Motor neuron (in vitro differentiated cells): ENCODE measurements around the gene CNDP1. TPM values are rescaled to one million over a fixed set of nuclear protein-coding genes. Genes with fewer than 3 reads are reported as not detected.

ENCODE experiments used
- ATAC-seq, 8 experiments: fragments of 200-7000 bp; cut with Tn5 transposase; replicated peaks in 6 of 8; 2 replicates each; pipeline ENCODE4 v1.8.0; 2021; ENCODE audit warnings: mild to moderate bottlenecking in 8 of 8, moderate library complexity in 8 of 8
- H3K27ac ChIP-seq, 2 donors: fragments of 250-450 bp; sonication (Bioruptor Pico); 2 replicates each; pipeline ENCODE4 v1.9.0; 2021; ENCODE audit warnings: antibody characterized with exemption in 2 of 2, mild to moderate bottlenecking in 2 of 2, moderate library complexity in 1 of 2
- H3K4me1 ChIP-seq, 2 donors: fragments of 250-450 bp; sonication (Bioruptor Pico); replicated peaks in 1 of 2; 2 replicates each; pipeline ENCODE4 v1.6.1; 2021; ENCODE audit warnings: antibody characterized with exemption in 2 of 2, mild to moderate bottlenecking in 2 of 2, moderate library complexity in 1 of 2
- H3K4me3 ChIP-seq, 5 donors: fragments of 250-450 bp; sonication (Bioruptor Pico); 2 replicates each; pipeline ENCODE4 v1.9.0; 2021; ENCODE audit warnings: antibody characterized with exemption in 5 of 5, mild to moderate bottlenecking in 5 of 5, moderate library complexity in 4 of 5
- WGBS, 10 experiments: fragments of 450-650 bp; shearing (Covaris generic); methylation state at CpG; one replicate each; pipeline ENCODE4 v1.0.0; 2022; 5-methylcytosine and 5-hydroxymethylcytosine counted together
- in situ Hi-C, 9 experiments: fragments of 400-800 bp; cut with MboI; loops; one replicate each; pipeline ENCODE4 v1.15.0; 2021; ENCODE audit warnings: low sequenced_read_pairs in 9 of 9, low pct_unique_long_range_greater_than_20kb in 2 of 9; ENCODE audit not compliant: unreplicated experiment in 9 of 9
- total RNA-seq, 8 experiments: library from RNA; unstranded; fragments of 300-600 nt; gene quantifications; 2 replicates each; pipeline versions ENCODE4 v1.2.3 to v1.2.4, GENCODE V29; 2022

Gene CNDP1
- total RNA-seq, 8 experiments from 2014 or later = 0.08 to 0.57 (median 0.20) TPM; not detected in 1

GRCh38 chr18:74529378-74529777 lies 4.9 kb upstream of the CNDP1 start:
- 0 to 100% (median 66%) methylated on average over 1 to 5 of the region's 6 CpGs; no CpG with 5 or more reads in 4 of the 10 experiments for WGBS, 10 experiments
- no peak overlapping the region for H3K4me3 ChIP-seq
- no peak overlapping the region for H3K27ac ChIP-seq
- peaks cover 0 to 1% of the 10 kb centered on the region in 2 donors for H3K4me1 ChIP-seq
- ATAC-seq = no peak
- in situ Hi-C loops = no loop called here

DNA sequence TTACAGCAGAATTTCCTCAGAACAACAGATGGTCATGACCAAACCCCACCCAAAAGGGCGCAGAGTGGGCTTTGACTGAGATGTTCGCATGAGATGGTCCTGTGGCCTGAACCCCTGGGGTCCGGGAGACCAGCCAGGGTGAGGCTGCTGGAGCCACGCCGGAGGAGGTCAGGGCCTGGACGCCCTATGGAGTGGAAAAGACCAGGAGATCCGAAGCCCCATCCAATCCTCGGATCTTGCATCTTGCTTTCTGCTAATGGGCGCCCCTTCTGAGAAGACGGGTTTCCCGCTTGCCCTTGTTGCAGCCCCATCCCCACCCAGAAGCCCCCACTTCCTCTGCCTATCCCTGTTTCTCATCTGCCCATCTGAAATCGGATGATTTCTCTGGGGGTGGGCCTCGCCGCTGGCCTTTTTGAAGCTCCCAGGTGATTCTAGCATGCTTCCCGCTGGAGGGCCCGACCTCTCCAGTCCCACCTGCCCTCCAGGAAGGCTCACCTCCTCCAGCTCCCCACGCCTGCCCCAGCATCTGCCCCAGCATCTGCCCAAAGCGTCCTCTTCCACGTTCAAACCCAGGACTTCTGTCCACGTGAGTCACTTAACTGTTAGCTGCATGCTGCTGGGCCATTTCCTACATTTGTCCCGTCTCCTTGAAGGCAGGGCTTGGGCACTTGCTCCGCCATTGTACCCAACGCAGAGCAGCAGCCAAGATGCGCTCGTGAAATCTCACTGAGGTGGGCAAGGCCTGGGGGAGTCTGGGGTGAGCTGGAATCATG lies 4.3 kb upstream of the CNDP1 start:
- in situ Hi-C loops = no loop called here
- ATAC-seq = no peak
- Histone ChIP-seq H3K4me1 (no peaks in the 10 kb centered on the region), H3K27ac (no peak overlapping the region), H3K4me3 (no peak overlapping the region)
- whole genome bisulfite sequencing, 10 experiments = 30 to 94% (median 81%) methylated on average over 3 to 11 of the region's 25 CpGs; no CpG with 5 or more reads in 4 of the 10 experiments

GRCh38 chr18:74530584-74530862 lies 3.8 kb upstream of the CNDP1 start:
- in situ Hi-C loops = no loop called here
- 40 to 100% (median 71%) methylated on average over 1 to 4 of the region's 6 CpGs; no CpG with 5 or more reads in 5 of the 10 experiments for WGBS, 10 experiments
- ATAC-seq = no peak

GRCh38 chr18:74531043-74531442 lies 3.3 kb upstream of the CNDP1 start:
- Histone ChIP-seq H3K4me3 (no peak overlapping the region), H3K4me1 (no peaks in the 10 kb centered on the region), H3K27ac (no peak overlapping the region)
- in situ Hi-C loops = no loop called here
- 0 to 98% (median 82%) methylated on average over 1 to 6 of the region's 7 CpGs; no CpG with 5 or more reads in 2 of the 10 experiments for WGBS, 10 experiments
- no peak for ATAC-seq

More at GRCh38 chr18:74530584-74530862, 3.8 kb upstream of the CNDP1 start:
- Histone ChIP-seq H3K4me1 (no peaks in the 10 kb centered on the region), H3K27ac (no peak overlapping the region), H3K4me3 (no peak overlapping the region)

- ATAC-seq = no peak
- no peaks in the 10 kb centered on the region for H3K4me1 ChIP-seq
- no peak overlapping the region for H3K27ac ChIP-seq
- in situ Hi-C loops = no loop called here
- no peak overlapping the region for H3K4me3 ChIP-seq
- 0 to 100% (median 39%) methylated on average over 1 to 3 of the region's 9 CpGs; no CpG with 5 or more reads in 5 of the 10 experiments for WGBS, 10 experiments
Measured at GRCh38 chr18:74532511-74533025, 1.7 kb upstream of the CNDP1 start.

GRCh38 chr18:74533666-74534065 lies 634 bp upstream of the CNDP1 start:
- Histone ChIP-seq H3K4me3 (no peak overlapping the region), H3K4me1 (no peaks in the 10 kb centered on the region), H3K27ac (no peak overlapping the region)
- in situ Hi-C loops = no loop called here
- ATAC-seq = no peak
- 87 to 100% (median 97%) methylated on average over 2 to 11 of the region's 12 CpGs; no CpG with 5 or more reads in 2 of the 10 experiments for WGBS, 10 experiments

DNA sequence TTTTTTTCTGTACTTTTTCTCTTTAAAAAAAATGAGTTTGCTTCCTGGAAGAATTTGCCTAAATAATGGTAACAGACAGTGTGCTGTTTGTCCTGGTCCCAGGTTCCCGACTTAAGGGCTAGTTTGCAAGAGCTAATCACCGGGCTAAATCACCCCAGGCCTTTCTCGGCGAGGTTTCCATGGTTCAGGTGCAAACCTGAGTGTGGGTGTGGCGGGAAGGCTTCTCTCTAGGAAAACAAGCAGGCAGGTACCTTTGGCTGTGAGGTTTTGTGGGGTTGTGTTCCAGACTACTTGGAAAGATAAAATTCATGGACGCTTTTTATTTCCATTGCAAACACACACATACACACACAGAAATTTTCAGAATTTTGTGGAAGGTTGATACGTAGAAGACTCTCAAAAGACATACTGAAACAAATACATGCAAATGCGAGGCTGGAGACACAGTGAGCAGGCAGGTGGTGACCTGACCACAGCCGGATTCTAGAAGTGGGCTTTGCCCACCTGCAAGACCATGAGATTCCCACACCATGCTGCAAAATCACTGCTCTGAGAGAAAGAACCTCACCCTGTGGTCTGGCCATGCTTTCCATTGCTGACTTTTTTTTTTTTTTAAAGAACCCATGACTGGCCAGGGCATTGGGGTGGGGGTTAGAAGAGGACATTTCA lies 815 bp downstream of the CNDP1 start:
- no peaks in the 10 kb centered on the region for H3K4me1 ChIP-seq
- H3K4me3 ChIP-seq = no peak overlapping the region
- in situ Hi-C loops = no loop called here
- 40 to 97% (median 83%) methylated on average over 2 to 8 of the region's 9 CpGs for WGBS, 10 experiments
- H3K27ac ChIP-seq = no peak overlapping the region
- no peak for ATAC-seq

DNA sequence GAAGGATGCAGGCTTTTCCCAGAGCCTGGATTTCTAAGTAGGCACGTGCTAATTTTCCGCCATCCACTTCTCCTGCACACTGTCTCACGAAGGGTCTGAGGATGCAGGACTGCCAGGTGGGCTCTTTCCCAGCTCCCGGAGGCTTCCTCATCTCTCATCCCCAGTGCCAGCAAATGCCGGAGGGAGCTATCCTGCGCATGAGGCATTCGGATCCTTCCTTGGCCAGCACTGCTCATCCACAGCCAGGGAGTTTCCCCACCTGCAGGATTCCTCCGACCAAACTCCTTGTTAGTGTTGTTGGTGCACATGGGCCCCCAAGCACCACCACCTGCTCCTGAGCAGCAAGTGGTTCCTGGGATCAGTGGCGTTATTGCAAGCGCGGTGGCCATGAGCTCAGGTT lies 5.0 kb downstream of the CNDP1 start:
- no peak overlapping the region for H3K27ac ChIP-seq
- WGBS, 10 experiments = 0 to 100% (median 85%) methylated on average over 1 to 5 of the region's 11 CpGs; no CpG with 5 or more reads in 2 of the 10 experiments
- ATAC-seq = no peak
- in situ Hi-C loops = no loop called here
- H3K4me3 ChIP-seq = no peak overlapping the region
- no peaks in the 10 kb centered on the region for H3K4me1 ChIP-seq

- in situ Hi-C loops = no loop called here
- no peak overlapping the region for H3K27ac ChIP-seq
- WGBS, 10 experiments = 0 to 81% (median 74%) methylated on average over 1 to 17 of the region's 20 CpGs; no CpG with 5 or more reads in 5 of the 10 experiments
- no peaks in the 10 kb centered on the region for H3K4me1 ChIP-seq
- H3K4me3 ChIP-seq = no peak overlapping the region
- ATAC-seq = peak in 3 of 8 experiments; percentile 41 to 81 (median 64)
Measured at GRCh38 chr18:74540652-74541421, 6.5 kb downstream of the CNDP1 start.

DNA sequence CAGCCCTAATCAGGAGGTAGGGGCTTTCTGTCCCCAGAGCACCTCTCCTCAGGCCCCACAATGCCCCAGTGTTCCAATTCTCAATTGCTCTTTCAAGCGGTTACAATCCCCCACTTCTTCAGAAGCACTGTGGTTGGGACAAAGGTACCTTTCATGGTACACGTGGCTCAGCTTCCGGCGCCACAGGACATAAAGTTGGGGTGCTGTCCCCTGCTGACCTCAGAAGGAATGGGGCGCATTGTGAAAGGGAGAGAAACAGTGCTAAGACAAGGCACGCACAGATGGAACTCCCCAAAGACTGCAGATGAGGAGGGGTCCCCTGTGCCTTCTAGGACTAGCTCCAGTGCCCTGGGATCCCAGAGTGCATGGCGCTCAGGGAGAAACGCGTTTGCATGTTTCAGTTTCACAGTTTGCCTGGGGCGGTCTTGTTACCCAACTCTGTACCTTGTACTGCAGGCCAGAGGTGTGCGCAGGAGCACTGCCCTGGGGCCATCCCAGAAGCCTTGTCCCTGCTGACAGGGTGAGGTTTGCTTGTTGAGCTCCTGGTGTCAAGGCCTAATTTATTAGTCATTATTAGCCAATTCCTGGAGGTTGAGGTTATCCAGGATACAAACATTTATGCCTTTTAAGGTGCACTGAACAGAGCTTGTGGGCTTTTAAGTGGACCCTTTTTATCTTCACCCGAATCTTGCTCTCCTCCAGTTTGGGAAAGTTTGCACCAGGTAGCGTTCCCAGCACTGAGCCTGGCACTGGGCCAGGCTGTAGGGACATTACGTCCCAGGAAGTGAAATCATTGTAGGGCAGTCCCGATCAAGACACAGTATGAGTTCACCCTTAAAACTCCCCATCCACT lies 7.6 kb downstream of the CNDP1 start:
- Histone ChIP-seq H3K4me3 (no peak overlapping the region), H3K27ac (no peak overlapping the region)
- WGBS, 10 experiments = 68 to 100% (median 83%) methylated on average over 2 to 7 of the region's 15 CpGs; no CpG with 5 or more reads in 3 of the 10 experiments

DNA sequence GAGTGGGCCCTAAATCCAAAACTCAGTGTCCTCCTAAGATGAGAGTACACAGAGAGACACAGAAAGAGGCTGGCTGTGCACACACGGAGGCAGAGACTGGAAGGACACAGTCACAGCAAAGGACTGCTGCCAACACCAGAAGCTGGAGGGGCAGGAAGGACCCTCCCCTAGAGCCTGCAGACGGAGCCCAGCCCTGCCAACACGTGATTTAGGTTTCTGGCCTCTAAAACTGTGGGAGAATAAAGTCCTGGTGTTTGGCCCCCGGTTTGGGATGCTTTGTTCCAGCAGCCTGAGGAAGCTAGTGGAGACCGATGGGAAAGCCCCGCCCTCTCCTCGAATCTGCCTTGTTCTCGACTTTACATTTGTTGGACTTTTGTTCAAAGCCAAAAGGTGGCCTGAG lies 10.6 kb downstream of the CNDP1 start:
- no peak for ATAC-seq
- in situ Hi-C loops = no loop called here
- H3K4me1 ChIP-seq = no peaks in the 10 kb centered on the region
- 20 to 76% (median 57%) methylated on average over 1 to 8 of the region's 8 CpGs; no CpG with 5 or more reads in 3 of the 10 experiments for WGBS, 10 experiments
- H3K4me3 ChIP-seq = no peak overlapping the region
- H3K27ac ChIP-seq = no peak overlapping the region

More for the DNA sequence above, 7.6 kb downstream of the CNDP1 start:
- no peak for ATAC-seq
- no peaks in the 10 kb centered on the region for H3K4me1 ChIP-seq
- in situ Hi-C loops = no loop called here

GRCh38 chr18:74546007-74546406 lies 11.7 kb downstream of the CNDP1 start:
- ATAC-seq = no peak
- in situ Hi-C loops = no loop called here
- Histone ChIP-seq H3K4me3 (no peak overlapping the region), H3K27ac (no peak overlapping the region), H3K4me1 (no peaks in the 10 kb centered on the region)
- 85 to 100% (median 100%) methylated on average over 3 to 6 of the region's 11 CpGs; no CpG with 5 or more reads in 7 of the 10 experiments for WGBS, 10 experiments
